GM18873 (cell line): ENCODE results near the gene NOS2.
"Not testable (repeated sequence)": the region's sequence is repeated elsewhere in the genome, so short reads cannot be mapped to it uniquely, and the experiment has no call there.

Experiments
- ATAC-seq: cut with Tn5 transposase; IDR thresholded peaks from one replicate; pipeline ENCODE4 v1.9.1; 2021; ENCODE audit warnings: mild to moderate bottlenecking, moderate library complexity, moderate number of reproducible peaks; ENCODE audit not compliant: unreplicated experiment, low FRiP score

Gene NOS2

GRCh38 chr17:27800522-27800921, at the start of gene NOS2:
NOS2 (minus strand) TSS chr17:27800529; CDS start chr17:27798809, 1,720 bp downstream.
- ATAC-seq: no peak

GRCh38 chr17:27849474-27850185, 49.3 kb upstream of the NOS2 start:
- no peak for ATAC-seq

GRCh38 chr17:27848931-27849330, 48.6 kb upstream of the NOS2 start:
- ATAC-seq: no peak

GRCh38 chr17:27846808-27847307, 46.5 kb upstream of the NOS2 start:
- ATAC-seq: not testable (repeated sequence)

- ATAC-seq: no peak
Observed at GRCh38 chr17:27846042-27846655, 45.8 kb upstream of the NOS2 start.

- ATAC-seq: no peak
Observed at GRCh38 chr17:27845264-27846041, 45.1 kb upstream of the NOS2 start.

GRCh38 chr17:27840688-27841087, 40.4 kb upstream of the NOS2 start:
- no peak for ATAC-seq

GRCh38 chr17:27840406-27840678, 40.0 kb upstream of the NOS2 start:
- ATAC-seq: not testable (repeated sequence)

GRCh38 chr17:27839571-27840405, 39.5 kb upstream of the NOS2 start:
- ATAC-seq: not testable (repeated sequence)

GRCh38 chr17:27838607-27839006, 38.3 kb upstream of the NOS2 start:
- ATAC-seq: not testable (repeated sequence)

GRCh38 chr17:27837769-27838168, 37.4 kb upstream of the NOS2 start:
- ATAC-seq: not testable (repeated sequence)

- no peak for ATAC-seq
Observed at GRCh38 chr17:27836651-27837050, 36.3 kb upstream of the NOS2 start.

- no peak for ATAC-seq
Observed at GRCh38 chr17:27834571-27834970, 34.2 kb upstream of the NOS2 start.

GRCh38 chr17:27832831-27833230, 32.5 kb upstream of the NOS2 start:
- ATAC-seq: no peak

GRCh38 chr17:27829888-27830287, 29.6 kb upstream of the NOS2 start:
- ATAC-seq: not testable (repeated sequence)

- not testable (repeated sequence) for ATAC-seq
Observed at GRCh38 chr17:27829143-27829711, 28.9 kb upstream of the NOS2 start.

- no peak for ATAC-seq
Observed at GRCh38 chr17:27825459-27825858, 25.1 kb upstream of the NOS2 start.

GRCh38 chr17:27824745-27825144, 24.4 kb upstream of the NOS2 start:
- no peak for ATAC-seq

- ATAC-seq: no peak
Observed at GRCh38 chr17:27824176-27824715, 23.9 kb upstream of the NOS2 start.

GRCh38 chr17:27822108-27822507, 21.8 kb upstream of the NOS2 start:
- ATAC-seq: not testable (repeated sequence)
